Activated T-helper 1 cell treated with anti-CD3 and anti-CD28 coated beads, Interleukin-12 subunit alpha, Interleukin-12 subunit beta, Interleukin-2, Interleukin-4 antibody, amounts not matched to agents 30 ng/mL and 10 ng/mL and 1 ng/mL, durations not matched to agents 14 hours and 24 hours and 36 hours (primary cell): ENCODE results near the gene COA5. TPM values are rescaled to one million over a fixed set of nuclear protein-coding genes. Genes with fewer than 3 reads are reported as not detected.

Source experiments
- DNase-seq: peaks from one replicate; pipeline ENCODE4 v3.0.0; 2021; ENCODE audit warnings: low spot score
- H3K27ac Mint-ChIP-seq: one replicate; pipeline ENCODE4 v1.8.0; 2021; ENCODE audit warnings: mild to moderate bottlenecking, mixed read lengths
- H3K27me3 Mint-ChIP-seq: one replicate; pipeline ENCODE4 v1.8.0; 2022; ENCODE audit warnings: mild to moderate bottlenecking, moderate library complexity, mixed read lengths; ENCODE audit not compliant: insufficient read depth
- H3K36me3 Mint-ChIP-seq: one replicate; pipeline ENCODE4 v1.8.0; 2021; ENCODE audit warnings: low read depth, mixed read lengths
- H3K4me1 Mint-ChIP-seq: one replicate; pipeline ENCODE4 v1.8.0; 2021; ENCODE audit warnings: low read depth, mixed read lengths
- H3K4me3 Mint-ChIP-seq: one replicate; pipeline ENCODE4 v1.8.0; 2021; ENCODE audit warnings: mild to moderate bottlenecking, moderate library complexity, mixed read lengths
- H3K9me3 Mint-ChIP-seq: one replicate; pipeline ENCODE4 v1.8.0; 2021; ENCODE audit warnings: mixed read lengths
- intact Hi-C: fragments of 100-400 bp; cut with micrococcal nuclease; formaldehyde crosslinking; loops from one replicate; pipeline ENCODE4 v1.15.1; 2024
- total RNA-seq: library from RNA; stranded (reverse); gene quantifications from 2 replicates; pipeline ENCODE4 v1.2.3, GENCODE V29; 2022

COA5 gene
- total RNA-seq, 1 donor from 2014 or later, result 20.3 TPM

DNA sequence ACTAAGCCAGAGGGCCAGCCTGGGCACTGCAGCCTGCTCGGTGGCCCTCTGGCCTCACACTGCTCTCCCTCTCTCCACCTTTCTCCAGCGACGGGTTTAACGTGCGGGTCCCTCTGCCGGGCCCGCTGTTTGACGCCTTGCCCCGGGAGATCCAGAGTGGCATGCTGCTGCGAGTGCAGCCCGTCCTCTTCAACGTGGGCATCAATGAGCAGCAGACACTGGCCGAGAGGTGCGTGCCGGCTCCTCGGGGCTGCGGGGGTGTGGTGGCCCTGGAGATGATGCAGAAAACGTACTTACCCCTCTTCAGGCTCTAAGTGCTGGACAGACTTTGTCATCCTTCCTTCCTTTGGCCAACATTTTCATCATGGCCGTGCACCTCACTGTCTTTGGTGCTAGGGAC is 42.4 kb downstream of the COA5 start:
- Mint-ChIP-seq H3K4me3 (no peak overlapping the region), H3K27me3 (no peaks in the 10 kb centered on the region), H3K36me3 (peaks cover 52% of the 10 kb centered on the region), H3K4me1 (peaks cover 18% of the 10 kb centered on the region), H3K9me3 (no peaks in the 10 kb centered on the region), H3K27ac (peak overlapping the region; percentile 53)
- DNase-seq, result no peak
- intact Hi-C loops, result no loop called here

DNA sequence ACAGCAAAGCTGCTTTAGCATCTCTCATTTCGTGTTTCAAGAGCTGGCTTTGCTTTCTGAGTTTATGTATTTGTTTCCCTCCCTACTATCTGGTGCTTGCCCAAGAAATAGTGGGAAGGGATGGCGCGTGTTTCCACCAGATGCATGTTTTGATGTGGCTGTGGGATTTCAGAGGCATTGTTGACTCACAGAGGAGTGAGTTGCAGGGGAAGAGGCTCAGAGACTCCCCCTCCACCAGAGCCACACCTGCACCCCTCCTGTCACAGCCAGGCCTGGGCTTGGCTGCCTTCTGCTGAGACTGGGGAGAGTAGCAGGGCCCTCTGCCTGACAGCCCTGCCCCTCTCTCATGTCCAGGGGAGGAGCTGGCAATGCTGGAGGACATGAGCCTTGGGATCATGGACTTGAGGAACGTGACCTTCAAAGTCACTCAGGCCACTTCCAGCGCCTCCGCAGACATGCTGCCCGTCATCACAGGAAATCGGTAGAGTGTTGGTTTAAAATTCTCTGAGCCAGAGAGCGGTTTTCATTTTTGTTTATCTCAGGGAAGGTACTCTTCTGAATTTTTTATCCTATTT is 42.9 kb downstream of the COA5 start:
- intact Hi-C loops, result no loop called here

DNA sequence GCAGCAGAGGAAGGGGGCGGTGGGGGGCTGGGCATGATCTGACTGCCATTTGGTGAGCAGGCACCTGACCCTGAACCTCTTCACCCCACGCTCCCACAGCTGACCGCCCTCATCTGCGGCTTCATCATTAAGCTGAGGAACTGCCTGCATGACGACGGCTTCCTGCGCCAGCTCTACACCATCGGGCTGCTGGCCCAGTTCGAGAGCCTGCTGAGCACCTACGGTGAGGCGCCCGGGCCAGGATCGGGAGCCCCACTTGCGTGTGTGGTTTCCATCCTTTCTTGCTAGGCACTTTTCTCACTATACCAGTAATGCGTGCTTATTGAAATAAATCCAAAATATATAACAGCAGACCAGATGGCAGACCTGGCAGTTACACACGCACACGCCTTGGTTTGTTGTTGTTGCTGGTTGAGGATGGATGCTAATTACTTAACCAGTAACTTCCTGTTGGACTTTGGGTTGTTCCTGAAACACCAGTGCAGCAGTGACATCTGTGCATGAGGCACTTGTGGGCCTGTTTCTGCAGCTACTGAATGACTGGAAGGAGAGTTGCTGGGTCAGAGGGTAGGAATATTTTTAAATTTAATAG is 43.7 kb downstream of the COA5 start:
- H3K4me3 Mint-ChIP-seq, result no peak overlapping the region
- no peaks in the 10 kb centered on the region for H3K27me3 Mint-ChIP-seq
- no peak overlapping the region for H3K27ac Mint-ChIP-seq
- H3K9me3 Mint-ChIP-seq, result no peaks in the 10 kb centered on the region
- intact Hi-C loops, result no loop called here
- H3K36me3 Mint-ChIP-seq, result peaks cover 52% of the 10 kb centered on the region
- H3K4me1 Mint-ChIP-seq, result peaks cover 27% of the 10 kb centered on the region
- no peak for DNase-seq

More for the DNA sequence above, 42.9 kb downstream of the COA5 start:
- Mint-ChIP-seq H3K27ac (peak overlapping the region; percentile 35), H3K9me3 (no peaks in the 10 kb centered on the region), H3K4me1 (peaks cover 22% of the 10 kb centered on the region), H3K27me3 (no peaks in the 10 kb centered on the region), H3K4me3 (no peak overlapping the region), H3K36me3 (peaks cover 53% of the 10 kb centered on the region)
- DNase-seq, result no peak

DNA sequence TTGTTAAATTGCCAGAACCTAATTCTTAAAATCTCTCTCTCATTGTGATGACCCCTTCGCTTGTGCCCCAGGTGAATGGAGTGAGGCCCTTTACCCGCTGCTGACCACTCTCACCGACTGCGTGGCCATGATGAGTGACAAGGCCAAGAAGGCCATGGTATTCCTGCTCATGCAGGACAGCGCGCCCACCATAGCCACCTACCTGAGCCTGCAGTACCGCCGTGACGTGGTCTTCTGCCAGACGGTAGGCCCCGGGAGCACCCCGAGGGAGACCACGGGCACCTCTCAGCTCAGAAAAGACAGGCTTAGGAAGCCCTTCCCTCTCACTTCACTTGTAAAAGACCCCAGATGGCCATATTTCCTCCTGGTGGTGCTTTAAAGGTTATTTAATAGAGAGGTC is 44.9 kb downstream of the COA5 start:
- Mint-ChIP-seq H3K4me3 (no peak overlapping the region), H3K9me3 (no peaks in the 10 kb centered on the region), H3K4me1 (peaks cover 34% of the 10 kb centered on the region), H3K27me3 (no peaks in the 10 kb centered on the region), H3K36me3 (peaks cover 59% of the 10 kb centered on the region), H3K27ac (peak overlapping the region; percentile 31)
- DNase-seq, result no peak
- intact Hi-C loops, result no loop called here

DNA sequence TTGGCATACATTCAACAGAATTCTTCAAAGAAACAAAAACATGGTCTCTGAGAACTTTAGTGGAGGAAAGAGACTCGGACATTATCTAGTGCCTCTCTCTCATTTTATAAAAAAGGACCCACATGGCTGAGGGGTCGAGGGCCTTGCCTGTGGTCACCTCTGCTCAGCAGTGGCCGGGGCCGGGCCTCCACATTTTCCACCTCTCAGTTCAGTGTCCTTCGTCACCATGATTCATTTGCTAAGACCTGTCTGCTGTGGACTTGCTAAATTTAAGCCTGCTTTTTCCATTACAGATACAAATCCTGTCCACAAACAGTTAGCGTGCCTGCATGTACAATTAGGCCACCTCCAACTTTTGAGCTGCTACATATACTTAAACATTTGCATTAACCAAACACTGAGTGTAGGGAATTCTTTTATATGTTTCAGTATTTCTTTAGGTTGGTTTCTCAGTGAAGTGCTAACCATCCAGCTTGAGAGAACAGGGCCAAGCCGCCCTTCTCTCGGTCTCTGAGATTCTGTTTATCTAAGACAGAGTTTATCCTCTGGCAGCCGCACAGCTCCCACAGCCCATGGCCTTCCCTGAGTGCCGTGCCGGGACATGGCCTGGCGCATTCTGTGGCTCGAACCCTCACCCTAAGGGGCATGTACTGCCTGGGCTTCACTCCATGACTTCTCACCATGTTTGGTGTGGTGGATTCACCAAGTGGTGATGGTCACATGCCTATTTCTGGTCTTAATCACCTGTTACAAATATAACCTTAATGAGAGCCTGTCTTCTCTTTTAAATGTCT is 46.2 kb downstream of the COA5 start:
- Mint-ChIP-seq H3K4me3 (no peak overlapping the region), H3K27me3 (no peaks in the 10 kb centered on the region), H3K27ac (no peak overlapping the region), H3K36me3 (peaks cover 59% of the 10 kb centered on the region), H3K4me1 (peaks cover 47% of the 10 kb centered on the region), H3K9me3 (no peaks in the 10 kb centered on the region)
- DNase-seq, result no peak
- intact Hi-C loops, result no loop called here

DNA sequence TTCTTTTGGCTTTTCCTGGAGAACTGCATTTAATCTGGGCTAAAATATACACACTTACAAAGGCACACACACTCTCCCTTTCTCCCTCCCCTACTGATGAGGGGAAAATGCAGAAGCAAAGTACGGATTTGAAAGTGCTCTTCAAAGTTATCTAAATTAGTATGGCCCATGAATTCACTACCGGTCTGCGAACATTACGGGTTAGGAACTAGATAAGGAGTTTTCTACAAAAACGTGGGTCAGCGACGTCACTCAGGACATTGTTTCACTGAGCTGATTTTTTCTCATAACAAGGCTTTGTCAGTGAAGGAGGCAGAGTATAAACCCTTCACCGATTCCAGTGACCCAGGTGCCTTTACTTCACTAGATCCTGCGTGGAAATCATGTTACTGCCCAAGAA is 47.3 kb downstream of the COA5 start:
- peaks cover 56% of the 10 kb centered on the region for H3K36me3 Mint-ChIP-seq
- H3K4me3 Mint-ChIP-seq, result no peak overlapping the region
- intact Hi-C loops, result no loop called here
- H3K4me1 Mint-ChIP-seq, result peaks cover 57% of the 10 kb centered on the region
- H3K9me3 Mint-ChIP-seq, result no peaks in the 10 kb centered on the region
- H3K27ac Mint-ChIP-seq, result no peak overlapping the region
- no peaks in the 10 kb centered on the region for H3K27me3 Mint-ChIP-seq
- DNase-seq, result no peak

DNA sequence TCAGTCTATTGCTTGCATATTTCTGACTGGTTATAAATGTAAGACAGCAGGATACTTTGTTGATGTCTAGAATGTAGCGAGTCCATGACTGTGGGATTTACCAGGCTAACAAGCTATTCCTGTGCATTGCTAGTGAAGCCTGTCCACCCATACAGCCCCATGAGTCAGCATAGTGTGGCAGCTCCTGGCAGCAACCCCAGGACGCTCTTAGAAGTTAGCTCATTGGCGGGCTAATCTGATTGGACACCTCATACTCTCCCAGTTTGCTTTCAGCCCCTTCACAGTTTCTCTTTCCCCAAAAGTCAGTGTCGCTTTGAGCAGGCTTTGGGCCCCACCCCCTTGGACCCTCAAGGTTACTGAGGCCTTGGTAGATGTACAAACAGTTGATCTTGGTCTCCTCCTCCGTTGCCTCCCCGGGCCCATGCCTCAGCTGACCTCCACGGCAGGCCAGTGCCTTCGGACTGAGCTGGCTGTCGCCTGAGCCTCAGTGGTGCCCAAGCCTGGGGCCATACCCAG is 48.0 kb downstream of the COA5 start:
- DNase-seq, result no peak
- Mint-ChIP-seq H3K27ac (peak overlapping the region; percentile 16), H3K36me3 (peaks cover 55% of the 10 kb centered on the region), H3K4me3 (peak overlapping the region; percentile 27), H3K9me3 (no peaks in the 10 kb centered on the region), H3K4me1 (peaks cover 62% of the 10 kb centered on the region), H3K27me3 (no peaks in the 10 kb centered on the region)
- intact Hi-C loops, result no loop called here

DNA sequence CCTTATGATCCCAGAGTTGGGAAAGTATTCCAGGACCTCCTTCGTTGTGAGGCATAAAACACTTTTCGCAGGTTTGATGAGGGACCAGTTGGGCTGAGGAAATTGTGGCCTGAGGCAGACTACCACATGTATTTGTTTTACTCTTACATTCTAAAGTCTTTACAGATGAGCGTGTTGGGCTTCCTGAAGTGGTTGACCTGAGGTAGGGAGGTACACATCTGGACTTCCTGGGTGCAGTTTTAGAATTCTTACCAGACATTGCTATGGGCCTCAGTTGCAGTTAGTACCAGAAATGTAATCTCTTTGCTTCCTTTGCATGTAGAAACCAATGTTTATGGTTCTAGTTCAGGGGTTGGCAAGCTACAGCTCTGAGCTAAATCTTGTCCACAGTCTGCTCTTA is 48.7 kb downstream of the COA5 start:
- intact Hi-C loops, result no loop called here
- Mint-ChIP-seq H3K36me3 (peaks cover 59% of the 10 kb centered on the region), H3K27ac (peak overlapping the region; percentile 10)

DNA sequence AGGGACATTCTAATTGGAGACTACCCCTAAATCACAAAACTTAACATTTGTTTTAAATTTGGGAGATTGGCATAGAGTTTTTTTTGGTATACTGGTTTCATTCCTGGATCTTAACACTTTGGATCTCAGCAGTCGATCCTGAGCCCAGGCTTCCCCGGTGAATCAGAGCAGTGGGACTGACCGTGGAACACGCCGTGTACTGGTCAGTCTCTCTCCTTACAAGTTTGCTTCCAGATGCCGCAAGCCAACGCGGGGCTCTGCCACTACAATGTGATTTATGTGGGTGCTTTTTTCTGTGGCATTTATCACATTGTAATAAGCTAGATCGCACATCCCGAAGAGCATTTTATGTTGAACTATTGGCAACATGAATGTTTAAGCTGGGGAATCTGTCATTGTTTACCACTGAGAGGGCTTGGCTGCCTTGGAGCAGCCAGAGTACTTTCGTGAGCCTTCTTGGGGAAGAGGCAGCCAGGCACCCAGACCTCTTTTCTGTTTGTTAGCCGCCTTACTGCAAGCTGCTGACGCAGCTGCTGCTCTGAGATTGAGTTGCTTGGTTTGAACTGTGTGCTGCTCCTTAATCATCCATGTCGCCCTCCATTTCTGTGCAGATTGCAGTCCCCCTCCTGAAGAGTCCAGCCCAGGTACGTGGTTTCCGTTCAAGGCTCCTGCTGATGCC is 49.3 kb downstream of the COA5 start:
- peaks cover 65% of the 10 kb centered on the region for H3K36me3 Mint-ChIP-seq
- H3K4me3 Mint-ChIP-seq, result no peak overlapping the region
- H3K9me3 Mint-ChIP-seq, result no peaks in the 10 kb centered on the region
- intact Hi-C loops, result no loop called here
- H3K27ac Mint-ChIP-seq, result peak overlapping the region; percentile 10
- no peaks in the 10 kb centered on the region for H3K27me3 Mint-ChIP-seq
- peaks cover 69% of the 10 kb centered on the region for H3K4me1 Mint-ChIP-seq
- DNase-seq, result no peak

More for the DNA sequence above, 48.7 kb downstream of the COA5 start:
- DNase-seq, result no peak
- Mint-ChIP-seq H3K4me3 (no peak overlapping the region), H3K27me3 (no peaks in the 10 kb centered on the region), H3K4me1 (peaks cover 65% of the 10 kb centered on the region), H3K9me3 (no peaks in the 10 kb centered on the region)

DNA sequence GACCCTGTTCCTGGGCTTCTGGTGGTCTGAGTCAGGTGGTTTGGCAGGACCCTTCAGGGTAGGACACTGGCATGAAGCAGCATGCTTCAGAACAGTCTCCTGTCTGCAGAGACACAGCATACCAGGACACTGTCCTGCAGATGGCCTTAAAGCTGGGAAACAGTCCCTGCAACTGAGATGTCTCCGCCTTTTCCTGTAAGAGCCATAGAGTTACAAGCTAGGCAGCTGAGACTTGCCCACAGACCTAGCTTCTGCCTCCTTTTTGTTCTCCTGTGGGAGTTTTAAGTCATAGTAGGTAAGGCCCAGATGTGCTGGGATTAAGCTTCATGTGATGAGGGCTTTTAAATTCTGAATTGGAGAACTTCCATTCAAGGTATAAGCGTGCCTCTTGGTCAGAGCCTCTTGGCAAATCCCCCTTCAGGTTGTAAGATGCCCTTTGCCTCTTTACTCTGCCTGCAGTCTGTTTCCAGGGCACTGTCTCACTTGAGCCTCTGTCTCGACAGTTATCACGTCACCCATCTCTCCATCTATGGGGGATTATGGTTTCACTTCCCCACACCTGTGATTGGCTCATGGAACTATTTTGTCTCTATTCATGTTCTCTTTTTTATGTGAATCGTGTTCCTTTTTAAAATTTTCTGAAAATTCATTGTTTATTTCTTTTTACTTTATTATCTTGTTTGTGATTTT is 51.8 kb downstream of the COA5 start:
- H3K27me3 Mint-ChIP-seq, result no peaks in the 10 kb centered on the region
- no peaks in the 10 kb centered on the region for H3K9me3 Mint-ChIP-seq
- H3K4me1 Mint-ChIP-seq, result peaks cover 90% of the 10 kb centered on the region
- H3K27ac Mint-ChIP-seq, result no peak overlapping the region
- DNase-seq, result no peak
- H3K4me3 Mint-ChIP-seq, result no peak overlapping the region
- intact Hi-C loops, result no loop called here
- H3K36me3 Mint-ChIP-seq, result peaks cover 81% of the 10 kb centered on the region

DNA sequence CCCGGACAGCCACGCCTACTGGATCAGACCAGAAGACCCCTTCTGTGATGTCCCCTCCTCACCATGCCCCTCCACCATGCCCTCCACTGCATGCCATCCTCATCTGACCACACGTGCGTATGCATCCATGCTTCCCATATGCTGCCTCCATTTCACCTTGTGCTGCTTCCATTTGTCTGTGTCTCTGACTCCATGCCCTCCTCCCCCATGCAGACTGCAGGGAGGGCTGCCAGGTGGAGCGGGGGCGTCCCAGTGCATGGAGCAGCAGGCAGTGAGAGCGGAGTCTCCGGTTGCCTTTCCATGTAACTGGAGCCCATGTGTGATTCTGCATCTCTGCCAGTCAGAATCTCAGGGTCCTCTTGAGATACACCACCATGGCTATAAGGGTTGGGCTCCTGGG is 52.6 kb downstream of the COA5 start:
- no peaks in the 10 kb centered on the region for H3K9me3 Mint-ChIP-seq
- DNase-seq, result no peak
- H3K4me3 Mint-ChIP-seq, result no peak overlapping the region
- H3K27me3 Mint-ChIP-seq, result no peaks in the 10 kb centered on the region
- H3K4me1 Mint-ChIP-seq, result peaks cover 90% of the 10 kb centered on the region
- intact Hi-C loops, result no loop called here
- H3K27ac Mint-ChIP-seq, result peak overlapping the region; percentile 43
- H3K36me3 Mint-ChIP-seq, result peaks cover 80% of the 10 kb centered on the region

DNA sequence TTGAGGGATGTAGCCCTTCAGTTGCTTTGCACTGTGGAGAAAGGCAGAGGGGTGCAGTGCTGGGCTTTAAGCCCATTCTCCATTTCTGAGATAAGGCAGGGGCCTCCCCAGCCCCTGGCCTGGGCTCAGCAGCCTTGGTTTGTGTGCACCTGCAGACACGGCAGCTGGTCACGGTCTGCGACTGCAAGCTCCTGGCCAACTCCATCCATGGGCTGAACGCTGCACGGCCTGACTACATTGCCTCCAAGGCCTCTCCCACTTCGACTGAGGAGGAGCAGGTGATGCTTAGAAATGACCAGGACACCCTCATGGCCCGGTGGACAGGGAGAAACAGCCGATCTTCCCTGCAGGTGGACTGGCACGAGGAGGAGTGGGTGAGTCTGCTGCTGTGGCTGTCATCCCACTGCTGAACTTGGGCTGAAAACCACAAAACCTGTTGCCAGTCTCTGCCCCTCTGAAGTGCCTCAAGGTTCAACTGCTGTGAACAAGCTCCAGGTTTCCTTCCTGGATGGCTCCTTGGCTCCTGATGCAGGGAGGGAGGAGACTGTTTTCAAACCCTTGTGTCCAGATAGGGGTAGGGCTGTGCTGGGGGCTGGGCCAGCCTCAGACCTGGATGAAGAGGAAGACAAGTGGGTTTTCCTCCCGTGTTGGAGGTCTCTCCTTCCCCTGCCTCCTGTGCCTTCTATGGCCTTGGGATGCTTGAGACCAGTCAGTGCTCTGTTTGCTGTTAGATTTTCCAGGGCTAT is 54.0 kb downstream of the COA5 start:
- Mint-ChIP-seq H3K4me3 (no peak overlapping the region), H3K27me3 (no peaks in the 10 kb centered on the region), H3K9me3 (no peaks in the 10 kb centered on the region), H3K4me1 (peaks cover 92% of the 10 kb centered on the region), H3K36me3 (peaks cover 77% of the 10 kb centered on the region), H3K27ac (no peak overlapping the region)
- intact Hi-C loops, result loop anchor here (5.0 kb wide), 1 partner anchor 87 kb away; no protein-coding TSS in a partner anchor
- DNase-seq, result no peak
